ENCODE data around the gene RAG1. TPM values are rescaled to one million over a fixed set of nuclear protein-coding genes. Genes with fewer than 3 reads are reported as not detected.

RAG1 gene
- 0.12 and 0.60 TPM in 2 replicates for total RNA-seq (ENCODE audit: low replicate concordance)

GRCh38 chr11:36567694-36568093 is at the start of gene RAG1:
RAG1 (plus strand) TSS chr11:36568007; CDS start chr11:36573305, 5,298 bp downstream.

GRCh38 chr11:36594316-36594989 is 26.6 kb downstream of the RAG1 start, which contains the start of gene IFTAP:
IFTAP (plus strand) TSS chr11:36594502; CDS start chr11:36610104, 15,602 bp downstream.

DNA sequence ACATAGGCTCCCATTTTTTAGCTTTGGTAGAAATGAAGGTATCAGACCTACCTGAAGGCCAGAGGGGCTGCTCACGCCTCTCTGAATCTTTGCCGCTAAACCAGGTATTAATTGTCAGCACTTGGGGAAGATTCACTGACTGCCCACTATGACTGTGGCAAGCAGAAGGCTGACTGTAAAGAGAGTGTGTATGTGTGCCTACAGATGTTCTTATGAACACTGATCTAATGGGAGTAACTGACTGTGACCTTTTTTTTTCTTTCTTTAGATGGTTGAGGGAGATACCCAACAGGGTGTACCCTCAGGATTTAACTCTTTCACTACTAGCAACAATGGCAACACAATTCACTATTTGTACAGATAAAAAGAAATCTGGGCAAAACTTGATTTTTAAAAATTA is 30.2 kb downstream of the RAG1 start, which contains the start of gene RAG2:
TSS of gene RAG2 (minus strand) at position 186 of the 400 bp plus-strand sequence. CDS start 4,068 bp downstream, outside the sequence.

Other genes starting within 250 kb of the RAG1 start
- 4.3 and 6.1 TPM in 2 replicates for gene TRAF6, start 57.7 kb upstream of the RAG1 start, total RNA-seq (ENCODE audit: low replicate concordance)
- 31.8 and 34.9 TPM in 2 replicates for gene IFTAP, start 26.5 kb downstream of the RAG1 start, total RNA-seq (ENCODE audit: low replicate concordance)
- not detected in 2 replicates for gene RAG2, start 30.2 kb downstream of the RAG1 start, total RNA-seq (ENCODE audit: low replicate concordance)

Data from smooth muscle cell of the coronary artery (primary cell).